Parietal lobe (tissue), 1 donor: ENCODE measurements around the gene UPK3A. TPM values are rescaled to one million over a fixed set of nuclear protein-coding genes. Genes with fewer than 3 reads are reported as not detected.

Experiments
- total RNA-seq: library from RNA; depleted of rRNA; stranded (reverse); fragments of >200 nt; gene quantifications from one replicate; pipeline ENCODE4 v1.2.3, GENCODE V29; 2014

UPK3A gene
- not detected for total RNA-seq

DNA sequence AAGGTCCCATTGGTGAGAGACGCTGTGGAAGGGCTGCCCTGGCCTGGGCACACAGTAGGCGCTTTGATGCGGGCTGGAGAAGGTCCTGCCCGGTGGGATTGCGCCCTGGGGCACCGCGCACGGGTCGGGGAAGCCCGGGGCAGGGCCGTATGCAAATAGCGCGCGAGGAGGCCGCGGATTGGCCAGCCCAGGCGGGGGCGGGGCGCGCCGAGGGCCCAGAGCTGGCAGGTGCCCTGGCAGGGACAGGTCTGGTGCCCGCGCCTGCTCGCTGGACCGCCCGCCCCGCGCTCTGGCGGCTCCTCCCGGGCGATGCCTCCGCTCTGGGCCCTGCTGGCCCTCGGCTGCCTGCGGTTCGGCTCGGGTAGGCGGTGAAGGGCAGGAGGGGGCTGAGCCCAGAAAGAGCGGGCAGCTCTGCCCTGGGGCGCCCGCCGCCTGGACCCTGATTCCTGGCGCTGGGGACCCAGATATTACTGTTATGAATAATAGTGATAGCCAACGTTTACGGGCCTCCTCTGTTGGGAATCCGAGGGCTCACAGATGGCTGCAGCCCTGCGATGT, at the start of gene UPK3A:
Gene UPK3A (plus strand): TSS at position 245 of the 558 bp plus-strand sequence. CDS start 65 bp downstream, at position 310.

DNA sequence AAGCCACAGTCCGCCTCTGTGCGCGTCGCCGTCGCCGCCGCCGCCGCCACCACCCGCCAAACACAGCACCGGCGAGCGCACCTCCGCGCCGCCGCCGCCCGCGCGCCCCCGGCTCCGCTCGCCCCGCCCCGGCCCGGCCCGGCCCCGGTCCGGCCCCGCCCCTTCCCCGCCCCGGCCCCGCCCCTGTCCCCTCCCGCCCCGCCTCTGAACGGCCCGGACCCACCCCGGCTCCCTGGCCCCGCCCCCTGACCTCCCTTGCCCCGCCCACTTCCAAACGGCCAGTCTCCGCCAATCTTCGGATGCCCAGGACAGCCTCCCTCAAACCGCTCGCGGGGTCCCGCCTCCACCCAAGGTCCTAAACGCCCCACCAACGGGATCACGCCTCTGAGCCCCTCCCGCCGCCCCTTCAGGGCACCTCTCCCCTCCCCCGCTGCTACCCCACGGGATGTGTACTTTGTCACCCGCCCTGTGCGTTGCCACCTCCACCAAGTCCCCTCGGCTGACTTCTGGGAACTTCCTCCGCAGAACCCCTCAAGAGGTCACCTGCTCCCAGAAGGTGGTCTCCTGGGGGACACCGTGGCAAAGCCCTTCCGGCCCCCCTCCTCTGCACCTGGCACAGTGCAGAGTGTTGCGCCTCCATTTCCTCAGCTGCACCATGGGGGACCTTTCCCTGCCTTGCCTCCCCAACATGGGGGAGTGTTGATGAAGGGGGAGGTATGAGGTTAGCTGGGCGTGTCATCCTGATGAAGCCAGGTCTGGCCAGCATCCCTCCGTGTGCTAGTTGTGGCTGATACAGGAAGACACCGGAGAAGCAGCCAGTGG, 43.7 kb upstream of the UPK3A start, which contains the start of gene KIAA0930:
Gene KIAA0930 (minus strand): TSS at position 85 of the 822 bp plus-strand sequence. CDS start 191 bp downstream, outside the sequence.

DNA sequence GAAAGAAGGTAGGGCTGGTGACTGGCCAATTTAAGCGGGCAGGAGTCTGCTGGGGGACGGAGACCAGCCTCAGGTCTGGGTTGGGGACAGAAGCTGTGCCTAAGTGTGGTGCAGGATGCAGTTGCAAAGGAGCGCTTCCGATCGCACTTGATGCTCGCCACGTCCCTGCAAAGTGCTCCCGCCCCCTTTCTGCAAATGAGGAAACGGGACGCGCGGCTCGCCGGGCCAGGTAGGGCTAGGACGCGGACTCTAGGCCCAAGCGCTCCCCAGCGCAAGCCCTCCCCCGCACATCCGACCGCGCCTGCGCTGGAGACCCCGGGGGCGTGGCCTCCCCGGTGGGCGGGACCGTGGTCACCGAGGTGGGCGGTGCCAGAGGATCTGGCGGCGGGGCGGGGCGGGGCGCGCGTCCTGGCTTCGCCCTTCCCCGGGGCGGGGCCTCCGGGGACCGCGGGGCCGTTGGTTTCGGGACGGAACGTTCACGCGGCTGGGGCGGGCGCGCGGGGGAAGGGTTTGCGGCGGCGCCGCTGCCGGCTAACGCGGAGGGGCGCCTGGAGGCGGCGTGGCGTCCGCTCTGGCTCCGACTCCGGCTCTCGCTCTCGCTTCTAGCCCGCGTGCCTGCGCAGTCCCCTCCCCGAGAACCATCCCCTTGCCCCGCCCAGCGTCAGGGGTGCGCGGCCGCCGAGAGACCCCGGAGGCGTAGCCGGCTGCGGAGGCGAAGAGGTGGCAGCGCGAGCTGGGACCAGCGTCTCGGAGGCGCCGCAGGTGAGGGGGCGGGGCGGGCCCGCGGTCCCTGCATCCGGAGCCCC, 24.9 kb downstream of the UPK3A start, which contains the start of gene FAM118A:
Gene FAM118A (plus strand): TSS at position 513 of the 806 bp plus-strand sequence. CDS start 12,446 bp downstream, outside the sequence.

Other genes starting within 250 kb of the UPK3A start
- gene NUP50, start 121.0 kb upstream of the UPK3A start, total RNA-seq, result 55.1 TPM
- gene KIAA0930, start 44.1 kb upstream of the UPK3A start, total RNA-seq, result 47.0 TPM
- gene FAM118A, start 25.0 kb downstream of the UPK3A start, total RNA-seq, result 57.0 TPM
- gene SMC1B, start 128.7 kb downstream of the UPK3A start, total RNA-seq, result not detected
- gene RIBC2, start 128.7 kb downstream of the UPK3A start, total RNA-seq, result 1.3 TPM
- gene FBLN1, start 217.9 kb downstream of the UPK3A start, total RNA-seq, result 42.3 TPM